ENCODE measurements around the gene OLIG2.

OLIG2 gene

GRCh38 chr21:33019885-33020557 is 5.7 kb upstream of the OLIG2 start:
- Histone ChIP-seq H4K20me1 (ENCODE audit: insufficient read depth) (no peaks in the 10 kb centered on the region), H3K4me1 (ENCODE audit: low read depth, poor library complexity, severe bottlenecking) (no peaks in the 10 kb centered on the region), H2AFZ (ENCODE audit: low read depth) (no peak overlapping the region), H3K27ac (no peak overlapping the region), H3K79me2 (ENCODE audit: insufficient read depth, low read depth) (no peaks in the 10 kb centered on the region), H3K9ac (no peak overlapping the region), H3K27me3 (ENCODE audit: insufficient read depth, low read depth) (no peaks in the 10 kb centered on the region), H3K4me3 (IDR thresholded peaks at IDR 0.05; ENCODE audit: insufficient read depth, low read depth, low read length) (no peak overlapping the region), H3K4me2 (no peak overlapping the region), H3K36me3 (ENCODE audit: insufficient read depth) (no peaks in the 10 kb centered on the region)
- no peak for TF ChIP-seq CTCF (conservative IDR thresholded peaks at IDR 0.05; ENCODE audit: low read depth, low read length)

- H3K9ac ChIP-seq, result no peak overlapping the region
- no peaks in the 10 kb centered on the region for H3K27me3 ChIP-seq (ENCODE audit: insufficient read depth, low read depth)
- no peaks in the 10 kb centered on the region for H4K20me1 ChIP-seq (ENCODE audit: insufficient read depth)
- H3K4me3 ChIP-seq (IDR thresholded peaks at IDR 0.05; ENCODE audit: insufficient read depth, low read depth, low read length), result no peak overlapping the region
- H3K4me2 ChIP-seq, result no peak overlapping the region
- H3K36me3 ChIP-seq (ENCODE audit: insufficient read depth), result no peaks in the 10 kb centered on the region
- no peak overlapping the region for H2AFZ ChIP-seq (ENCODE audit: low read depth)
- H3K4me1 ChIP-seq (ENCODE audit: low read depth, poor library complexity, severe bottlenecking), result no peaks in the 10 kb centered on the region
- H3K79me2 ChIP-seq (ENCODE audit: insufficient read depth, low read depth), result no peaks in the 10 kb centered on the region
- TF ChIP-seq CTCF (conservative IDR thresholded peaks at IDR 0.05; ENCODE audit: low read depth, low read length), result no peak
- no peak overlapping the region for H3K27ac ChIP-seq
Observed at GRCh38 chr21:33020558-33021100, 5.1 kb upstream of the OLIG2 start.

- Histone ChIP-seq H3K27ac (no peak overlapping the region), H2AFZ (ENCODE audit: low read depth) (no peak overlapping the region), H3K4me1 (ENCODE audit: low read depth, poor library complexity, severe bottlenecking) (no peaks in the 10 kb centered on the region), H3K27me3 (ENCODE audit: insufficient read depth, low read depth) (no peaks in the 10 kb centered on the region), H3K4me2 (no peak overlapping the region), H3K79me2 (ENCODE audit: insufficient read depth, low read depth) (no peaks in the 10 kb centered on the region), H3K9ac (no peak overlapping the region), H4K20me1 (ENCODE audit: insufficient read depth) (no peaks in the 10 kb centered on the region), H3K4me3 (IDR thresholded peaks at IDR 0.05; ENCODE audit: insufficient read depth, low read depth, low read length) (no peak overlapping the region), H3K36me3 (ENCODE audit: insufficient read depth) (no peaks in the 10 kb centered on the region)
- no peak for TF ChIP-seq CTCF (conservative IDR thresholded peaks at IDR 0.05; ENCODE audit: low read depth, low read length)
Observed at GRCh38 chr21:33021150-33021549, 4.6 kb upstream of the OLIG2 start.

GRCh38 chr21:33021667-33022066 is 4.1 kb upstream of the OLIG2 start:
- H2AFZ ChIP-seq (ENCODE audit: low read depth), result no peak overlapping the region
- H3K9ac ChIP-seq, result no peak overlapping the region
- H3K4me2 ChIP-seq, result no peak overlapping the region
- H3K4me3 ChIP-seq (IDR thresholded peaks at IDR 0.05; ENCODE audit: insufficient read depth, low read depth, low read length), result no peak overlapping the region
- no peaks in the 10 kb centered on the region for H3K27me3 ChIP-seq (ENCODE audit: insufficient read depth, low read depth)
- H3K79me2 ChIP-seq (ENCODE audit: insufficient read depth, low read depth), result no peaks in the 10 kb centered on the region
- no peak overlapping the region for H3K27ac ChIP-seq
- H3K36me3 ChIP-seq (ENCODE audit: insufficient read depth), result no peaks in the 10 kb centered on the region
- no peaks in the 10 kb centered on the region for H4K20me1 ChIP-seq (ENCODE audit: insufficient read depth)
- no peak for TF ChIP-seq CTCF (conservative IDR thresholded peaks at IDR 0.05; ENCODE audit: low read depth, low read length)
- no peaks in the 10 kb centered on the region for H3K4me1 ChIP-seq (ENCODE audit: low read depth, poor library complexity, severe bottlenecking)
